H9 (cell line): ENCODE results near the gene STN1. TPM values are rescaled to one million over a fixed set of nuclear protein-coding genes. Genes with fewer than 3 reads are reported as not detected.

ENCODE experiments used
- DNase-seq: peaks from one replicate; pipeline ENCODE4 v3.0.0-alpha.2; 2017
- H2AFZ ChIP-seq: one replicate; pipeline ENCODE4 v1.6.1; 2013; ENCODE audit warnings: mild to moderate bottlenecking, low read length, control low read depth, moderate library complexity
- H2AK5ac ChIP-seq: 2 replicates; pipeline ENCODE4 v1.6.1; 2013; ENCODE audit warnings: low read length, control low read depth, mixed read lengths; ENCODE audit not compliant: insufficient read length
- H2BK120ac ChIP-seq: one replicate; pipeline ENCODE4 v1.6.1; 2013; ENCODE audit warnings: low read depth, mild to moderate bottlenecking, low read length, control low read depth, inconsistent platforms; ENCODE audit not compliant: poor library complexity, severe bottlenecking
- H2BK12ac ChIP-seq: 2 replicates; pipeline ENCODE4 v1.6.1; 2013; ENCODE audit warnings: low read length, control low read depth, mixed read lengths, low read depth; ENCODE audit not compliant: insufficient read length
- H2BK15ac ChIP-seq: 2 replicates; pipeline ENCODE4 v1.6.1; 2013; ENCODE audit warnings: low read depth, low read length, control low read depth
- H2BK20ac ChIP-seq: one replicate; pipeline ENCODE4 v1.6.1; 2013; ENCODE audit warnings: low read depth, mild to moderate bottlenecking, low read length, control low read depth, inconsistent platforms; ENCODE audit not compliant: poor library complexity, severe bottlenecking
- H2BK5ac ChIP-seq: 2 replicates; pipeline ENCODE4 v1.6.1; 2013; ENCODE audit warnings: low read length, control low read depth, mixed read lengths; ENCODE audit not compliant: insufficient read length
- H3K14ac ChIP-seq: 2 replicates; pipeline ENCODE4 v1.6.1; 2013; ENCODE audit warnings: low read length, control low read depth; ENCODE audit not compliant: insufficient read depth
- H3K18ac ChIP-seq: 2 replicates; pipeline ENCODE4 v1.6.1; 2013; ENCODE audit warnings: low read depth, mild to moderate bottlenecking, mixed read lengths, low read length, control low read depth; ENCODE audit not compliant: insufficient read length
- H3K23ac ChIP-seq: 2 replicates; pipeline ENCODE4 v1.6.1; 2013; ENCODE audit warnings: low read length, control low read depth, mixed read lengths, low read depth; ENCODE audit not compliant: insufficient read length
- H3K23me2 ChIP-seq: 2 replicates; pipeline ENCODE4 v1.6.1; 2013; ENCODE audit warnings: low read depth, mild to moderate bottlenecking, mixed read lengths, low read length, control low read depth; ENCODE audit not compliant: insufficient read length, poor library complexity, severe bottlenecking
- H3K27ac ChIP-seq: 2 replicates; pipeline ENCODE4 v1.5.1; 2013; ENCODE audit warnings: low read length, control low read depth, mixed read lengths, low read depth; ENCODE audit not compliant: insufficient read length
- H3K27me3 ChIP-seq: 2 replicates; pipeline ENCODE4 v1.6.1; 2013; ENCODE audit warnings: low read length, control low read depth, inconsistent platforms; ENCODE audit not compliant: insufficient read depth
- H3K4ac ChIP-seq: 2 replicates; pipeline ENCODE4 v1.6.1; 2013; ENCODE audit warnings: low read depth, mild to moderate bottlenecking, control low read depth, inconsistent platforms, low read length, moderate library complexity
- H3K4me1 ChIP-seq: 2 replicates; pipeline ENCODE4 v1.6.1; 2013; ENCODE audit warnings: low read length, control low read depth, inconsistent platforms; ENCODE audit not compliant: insufficient read depth
- H3K4me2 ChIP-seq: 2 replicates; pipeline ENCODE4 v1.6.1; 2013; ENCODE audit warnings: low read length, control low read depth, mixed read lengths; ENCODE audit not compliant: insufficient read length, insufficient read depth
- H3K56ac ChIP-seq: 2 replicates; pipeline ENCODE4 v1.6.1; 2013; ENCODE audit warnings: low read depth, mild to moderate bottlenecking, mixed read lengths, low read length, control low read depth; ENCODE audit not compliant: insufficient read length
- H3K79me1 ChIP-seq: 2 replicates; pipeline ENCODE4 v1.6.1; 2013; ENCODE audit warnings: low read depth, mild to moderate bottlenecking, moderate library complexity, low read length, control low read depth, inconsistent platforms; ENCODE audit not compliant: insufficient read depth, poor library complexity, severe bottlenecking
- H3K79me2 ChIP-seq: 2 replicates; pipeline ENCODE4 v1.6.1; 2013; ENCODE audit warnings: low read length, control low read depth, inconsistent platforms; ENCODE audit not compliant: insufficient read depth
- H3K9ac ChIP-seq: 2 replicates; pipeline ENCODE4 v1.6.1; 2013; ENCODE audit warnings: low read length, control low read depth, mixed read lengths; ENCODE audit not compliant: insufficient read length; ENCODE audit errors: extremely low read depth
- H3K9me3 ChIP-seq: one replicate; pipeline ENCODE4 v1.6.1; 2013; ENCODE audit warnings: low read depth, low read length, inconsistent platforms; ENCODE audit not compliant: control insufficient read depth
- H3T11ph ChIP-seq: one replicate; pipeline ENCODE4 v1.6.1; 2013; ENCODE audit warnings: mild to moderate bottlenecking, low read length, control low read depth, inconsistent platforms
- H4K20me1 ChIP-seq: one replicate; pipeline ENCODE4 v1.6.1; 2013; ENCODE audit not compliant: control insufficient read depth, insufficient read length, insufficient read depth
- H4K5ac ChIP-seq: 2 replicates; pipeline ENCODE4 v1.6.1; 2013; ENCODE audit warnings: low read depth, mild to moderate bottlenecking, mixed read lengths, low read length, control low read depth; ENCODE audit not compliant: insufficient read length
- H4K8ac ChIP-seq: replicated peaks from 2 replicates; pipeline ENCODE4 v1.6.1; 2013; ENCODE audit warnings: low read length, control low read depth, mixed read lengths, low read depth; ENCODE audit not compliant: insufficient read length
- H4K91ac ChIP-seq: 2 replicates; pipeline ENCODE4 v1.6.1; 2013; ENCODE audit warnings: low read depth, mild to moderate bottlenecking, moderate library complexity, mixed read lengths, low read length, control low read depth; ENCODE audit not compliant: insufficient read length
- H3K27ac Mint-ChIP-seq, 3 experiments: 2 replicates in 2 of 3; 3 replicates in 1 of 3; pipeline ENCODE4 v1.8.0; 2020 to 2021; ENCODE audit warnings: mixed read lengths in 3 of 3, mild to moderate bottlenecking in 1 of 3, moderate library complexity in 1 of 3
- H3K27me3 Mint-ChIP-seq: 2 replicates; pipeline ENCODE4 v1.8.0; 2021; ENCODE audit warnings: low read depth, mild to moderate bottlenecking, moderate library complexity, mixed read lengths
- H3K36me3 Mint-ChIP-seq, 3 experiments: 2 replicates in 2 of 3; 3 replicates in 1 of 3; pipeline ENCODE4 v1.8.0; 2020 to 2021; ENCODE audit warnings: low read depth in 3 of 3, mixed read lengths in 3 of 3; ENCODE audit not compliant: insufficient read depth in 1 of 3
- H3K4me1 Mint-ChIP-seq, 2 experiments: 2 replicates each; pipeline ENCODE4 v1.8.0; 2020; ENCODE audit warnings: mixed read lengths in 2 of 2
- H3K4me3 Mint-ChIP-seq, 2 experiments: 2 replicates in 1 of 2; 3 replicates in 1 of 2; pipeline ENCODE4 v1.8.0; 2020 to 2021; ENCODE audit warnings: mild to moderate bottlenecking in 2 of 2, mixed read lengths in 2 of 2, moderate library complexity in 1 of 2
- H3K9me3 Mint-ChIP-seq, 2 experiments: 2 replicates in 1 of 2; 3 replicates in 1 of 2; pipeline ENCODE4 v1.8.0; 2020; ENCODE audit warnings: mild to moderate bottlenecking in 2 of 2, mixed read lengths in 2 of 2, moderate library complexity in 1 of 2
- WGBS: extraction: QIAGEN DNeasy Blood & Tissue Kit; methylation state at CpG from one replicate; pipeline ENCODE4 v1.1.7; 2013; ENCODE audit warnings: missing lambda C conversion rate, low lambda C conversion rate, mixed read lengths; ENCODE audit not compliant: insufficient read length; ENCODE audit errors: extremely low coverage; 5-methylcytosine and 5-hydroxymethylcytosine counted together
- total RNA-seq: library from RNA; stranded (reverse); gene quantifications from 2 replicates; pipeline ENCODE4 v1.2.1, GENCODE V29; 2021
- TF ChIP-seq, protein P1 (sequence below): fragments of 200-600 bp; sonication (generic); conservative IDR thresholded peaks from 3 replicates; pipeline ENCODE4 v1.8.0; 2021; ENCODE audit warnings: antibody characterized with exemption, mild to moderate bottlenecking

The STN1 gene
- total RNA-seq, 1 experiment from 2014 or later = 11.3 TPM

DNA sequence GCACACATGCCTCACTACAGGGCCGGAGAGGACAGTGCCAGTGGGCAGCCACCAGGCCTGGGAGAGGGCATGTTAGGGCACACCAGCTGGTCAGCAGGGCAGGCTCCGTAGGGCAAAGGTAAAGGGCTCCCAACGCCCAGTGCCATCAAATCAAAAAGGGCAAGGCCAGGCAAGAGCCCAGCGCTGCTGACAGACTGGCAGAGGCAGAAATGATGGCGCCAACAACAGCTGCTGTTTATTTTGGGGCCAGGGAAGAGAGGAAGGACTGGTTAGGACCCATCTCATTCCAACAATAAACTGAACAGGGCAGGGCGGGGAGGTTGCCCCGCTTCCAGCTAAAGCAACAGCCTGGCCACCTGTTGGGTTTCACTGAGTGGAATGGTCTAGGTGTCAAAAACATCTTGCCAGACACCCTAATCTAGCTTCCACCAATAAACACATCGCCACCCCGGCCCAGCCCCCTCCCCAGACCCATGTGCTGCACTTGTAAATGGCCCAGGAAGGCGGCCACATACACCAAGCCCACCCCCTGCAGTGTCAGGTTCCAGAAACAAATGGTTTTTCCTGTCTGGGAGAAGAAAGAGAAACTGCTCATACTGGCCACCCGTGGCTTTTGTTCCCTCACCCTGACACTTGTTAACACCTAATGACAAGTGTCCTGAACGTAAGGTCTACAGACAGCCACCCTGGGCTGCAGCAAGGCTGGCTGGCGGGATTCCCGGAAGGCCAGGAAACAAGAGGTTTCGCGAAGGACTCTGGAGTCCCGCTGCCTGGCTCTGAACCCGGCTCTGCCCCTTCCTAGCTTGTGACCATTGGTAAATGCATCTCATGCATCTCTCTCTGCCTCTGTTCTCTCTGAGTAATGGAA, 77.9 kb downstream of the STN1 start:
- Histone ChIP-seq H4K91ac (no peak overlapping the region), H3K9ac (no peak overlapping the region), H2BK5ac (no peak overlapping the region), H3K79me2 (no peaks in the 10 kb centered on the region), H3K4me1 (peaks cover 16% of the 10 kb centered on the region; the same call in 1 of the 2 replicates), H3K27ac (no peak overlapping the region), H2AFZ (no peak overlapping the region), H3K4ac (no peak overlapping the region), H3K9me3 (no peaks in the 10 kb centered on the region), H3T11ph (no peak overlapping the region), H4K8ac (no peak overlapping the region), H3K79me1 (no peaks in the 10 kb centered on the region), H3K4me2 (no peak overlapping the region), H2BK12ac (no peak overlapping the region), H4K20me1 (no peaks in the 10 kb centered on the region), H4K5ac (no peak overlapping the region), H2BK15ac (no peak overlapping the region), H2AK5ac (no peak overlapping the region), H3K23me2 (no peaks in the 10 kb centered on the region), H2BK20ac (no peak overlapping the region), H3K27me3 (no peaks in the 10 kb centered on the region), H3K23ac (no peak overlapping the region), H3K14ac (no peak overlapping the region; the same call in 1 of the 2 replicates), H3K18ac (peak overlapping the region; percentile 13), H3K56ac (no peak overlapping the region), H2BK120ac (no peak overlapping the region)
- Mint-ChIP-seq H3K27ac (peak overlapping the region in 1 of 3 experiments; percentile 38; a peak in 3 of 7 replicates), H3K4me3 (peak overlapping the region in 1 of 2 experiments; percentile 45; a peak in 4 of 5 replicates), H3K9me3 (no peaks in the 10 kb centered on the region), H3K4me1 (peaks cover 39 to 49% of the 10 kb centered on the region in 2 experiments), H3K36me3 (no peaks in the 10 kb centered on the region), H3K27me3 (peaks cover 9% of the 10 kb centered on the region)
- peak; percentile 66 for DNase-seq
- TF ChIP-seq, protein P1, sequence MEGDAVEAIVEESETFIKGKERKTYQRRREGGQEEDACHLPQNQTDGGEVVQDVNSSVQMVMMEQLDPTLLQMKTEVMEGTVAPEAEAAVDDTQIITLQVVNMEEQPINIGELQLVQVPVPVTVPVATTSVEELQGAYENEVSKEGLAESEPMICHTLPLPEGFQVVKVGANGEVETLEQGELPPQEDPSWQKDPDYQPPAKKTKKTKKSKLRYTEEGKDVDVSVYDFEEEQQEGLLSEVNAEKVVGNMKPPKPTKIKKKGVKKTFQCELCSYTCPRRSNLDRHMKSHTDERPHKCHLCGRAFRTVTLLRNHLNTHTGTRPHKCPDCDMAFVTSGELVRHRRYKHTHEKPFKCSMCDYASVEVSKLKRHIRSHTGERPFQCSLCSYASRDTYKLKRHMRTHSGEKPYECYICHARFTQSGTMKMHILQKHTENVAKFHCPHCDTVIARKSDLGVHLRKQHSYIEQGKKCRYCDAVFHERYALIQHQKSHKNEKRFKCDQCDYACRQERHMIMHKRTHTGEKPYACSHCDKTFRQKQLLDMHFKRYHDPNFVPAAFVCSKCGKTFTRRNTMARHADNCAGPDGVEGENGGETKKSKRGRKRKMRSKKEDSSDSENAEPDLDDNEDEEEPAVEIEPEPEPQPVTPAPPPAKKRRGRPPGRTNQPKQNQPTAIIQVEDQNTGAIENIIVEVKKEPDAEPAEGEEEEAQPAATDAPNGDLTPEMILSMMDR = no peak
- WGBS = no CpG with 5 or more reads among the region's 18 CpGs
